ENCODE data around the gene PPP1R1B. TPM values are rescaled to one million over a fixed set of nuclear protein-coding genes. Genes with fewer than 3 reads are reported as not detected.

Gene PPP1R1B
- total RNA-seq, 4 donors from 2014 or later = 43.7 to 112 (median 70.4) TPM

- Histone ChIP-seq H3K9me3 (no peaks in the 10 kb centered on the region), H3K27ac (peak overlapping the region; percentile 70), H3K27me3 (no peaks in the 10 kb centered on the region), H3K4me1 (peaks cover 25% of the 10 kb centered on the region), H3K4me3 (peak overlapping the region; percentile 74), H3K36me3 (no peaks in the 10 kb centered on the region)
- TF ChIP-seq EP300 (IDR thresholded peaks at IDR 0.05) = no peak
- no peak for TF ChIP-seq POLR2AphosphoS5 (IDR thresholded peaks at IDR 0.05)
- no peak for TF ChIP-seq POLR2A (IDR thresholded peaks at IDR 0.05)
- TF ChIP-seq, protein P1, sequence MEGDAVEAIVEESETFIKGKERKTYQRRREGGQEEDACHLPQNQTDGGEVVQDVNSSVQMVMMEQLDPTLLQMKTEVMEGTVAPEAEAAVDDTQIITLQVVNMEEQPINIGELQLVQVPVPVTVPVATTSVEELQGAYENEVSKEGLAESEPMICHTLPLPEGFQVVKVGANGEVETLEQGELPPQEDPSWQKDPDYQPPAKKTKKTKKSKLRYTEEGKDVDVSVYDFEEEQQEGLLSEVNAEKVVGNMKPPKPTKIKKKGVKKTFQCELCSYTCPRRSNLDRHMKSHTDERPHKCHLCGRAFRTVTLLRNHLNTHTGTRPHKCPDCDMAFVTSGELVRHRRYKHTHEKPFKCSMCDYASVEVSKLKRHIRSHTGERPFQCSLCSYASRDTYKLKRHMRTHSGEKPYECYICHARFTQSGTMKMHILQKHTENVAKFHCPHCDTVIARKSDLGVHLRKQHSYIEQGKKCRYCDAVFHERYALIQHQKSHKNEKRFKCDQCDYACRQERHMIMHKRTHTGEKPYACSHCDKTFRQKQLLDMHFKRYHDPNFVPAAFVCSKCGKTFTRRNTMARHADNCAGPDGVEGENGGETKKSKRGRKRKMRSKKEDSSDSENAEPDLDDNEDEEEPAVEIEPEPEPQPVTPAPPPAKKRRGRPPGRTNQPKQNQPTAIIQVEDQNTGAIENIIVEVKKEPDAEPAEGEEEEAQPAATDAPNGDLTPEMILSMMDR (IDR thresholded peaks at IDR 0.05) = no peak
- WGBS = 3% methylated on average over 26 of the region's 33 CpGs
- DNase-seq (ENCODE audit: low spot score in 2 of 2) = no peak
These were observed 8.4 kb upstream of the PPP1R1B start for GRCh38 chr17:39618246-39618913.

DNA sequence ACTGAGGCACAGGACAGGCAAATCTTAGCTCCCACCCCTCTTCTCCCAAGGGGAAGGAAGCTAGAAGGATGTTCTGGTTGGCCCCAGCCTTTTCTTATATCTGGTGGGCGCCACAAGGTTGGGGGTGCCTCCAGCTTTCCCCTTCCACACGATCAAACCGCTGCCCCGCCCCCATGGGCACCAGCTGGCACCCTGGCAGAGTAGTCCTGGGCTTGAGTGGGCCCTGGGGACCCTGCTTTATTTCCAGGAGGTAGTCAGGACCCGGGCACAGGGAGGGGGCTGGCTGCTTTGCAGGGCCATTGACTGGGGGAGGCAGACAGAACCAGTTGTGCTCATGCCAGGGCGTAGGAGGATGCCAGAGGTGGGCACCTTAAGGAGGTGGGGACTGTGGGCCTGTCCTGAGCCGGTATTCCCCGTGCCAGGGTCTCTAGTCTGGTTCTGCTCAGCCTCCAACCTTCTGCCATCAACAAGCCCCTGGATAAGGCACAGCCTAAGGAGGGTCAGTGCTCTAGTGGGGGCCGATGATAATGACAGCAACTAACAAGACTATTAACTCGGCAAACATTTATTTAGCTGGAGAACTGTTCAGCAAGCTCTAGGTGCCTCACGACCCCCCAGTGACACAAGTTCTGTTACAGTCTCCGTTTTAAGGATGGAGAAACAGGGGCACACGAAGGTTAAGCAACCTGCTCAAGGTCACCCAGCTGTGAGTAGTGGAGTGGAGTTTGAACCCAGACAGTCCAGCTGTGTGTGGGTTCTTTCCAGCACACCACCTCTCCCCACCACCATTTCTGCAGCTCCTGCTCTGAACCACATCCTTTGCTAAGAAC lies 7.6 kb upstream of the PPP1R1B start:
- DNase-seq (ENCODE audit: low spot score in 2 of 2) = no peak
- H3K27ac ChIP-seq = no peak overlapping the region
- H3K4me1 ChIP-seq = peaks cover 32% of the 10 kb centered on the region
- H3K27me3 ChIP-seq = peaks cover 4% of the 10 kb centered on the region
- TF ChIP-seq, protein P1 (IDR thresholded peaks at IDR 0.05) = no peak
- TF ChIP-seq POLR2AphosphoS5 (IDR thresholded peaks at IDR 0.05) (no peak), EP300 (IDR thresholded peaks at IDR 0.05) (no peak), POLR2A (IDR thresholded peaks at IDR 0.05) (no peak)
- peak overlapping the region; percentile 74 for H3K4me3 ChIP-seq
- no peaks in the 10 kb centered on the region for H3K9me3 ChIP-seq
- no peaks in the 10 kb centered on the region for H3K36me3 ChIP-seq
- WGBS = 71% methylated on average over 6 of the region's 13 CpGs

GRCh38 chr17:39619786-39620101 lies 7.0 kb upstream of the PPP1R1B start:
- no peaks in the 10 kb centered on the region for H3K9me3 ChIP-seq
- H3K4me3 ChIP-seq = no peak overlapping the region
- no peak for TF ChIP-seq POLR2A (IDR thresholded peaks at IDR 0.05)
- no peak for TF ChIP-seq EP300 (IDR thresholded peaks at IDR 0.05)
- no peak for TF ChIP-seq POLR2AphosphoS5 (IDR thresholded peaks at IDR 0.05)
- TF ChIP-seq, protein P1 (IDR thresholded peaks at IDR 0.05) = no peak
- peaks cover 38% of the 10 kb centered on the region for H3K4me1 ChIP-seq
- WGBS = no CpG with 5 or more reads among the region's 1 CpG
- peaks cover 7% of the 10 kb centered on the region for H3K27me3 ChIP-seq
- no peak for DNase-seq (ENCODE audit: low spot score in 2 of 2)
- H3K27ac ChIP-seq = no peak overlapping the region
- H3K36me3 ChIP-seq = no peaks in the 10 kb centered on the region

- peaks cover 27% of the 10 kb centered on the region for H3K27me3 ChIP-seq
- WGBS = 8% methylated on average over 22 of the region's 26 CpGs
- no peak overlapping the region for H3K4me3 ChIP-seq
- no peaks in the 10 kb centered on the region for H3K36me3 ChIP-seq
- TF ChIP-seq EP300 (IDR thresholded peaks at IDR 0.05) = no peak
- TF ChIP-seq, protein P1 (IDR thresholded peaks at IDR 0.05) = peak; percentile 98 to 100
- peak in 1 of 3 donors; percentile 40 for TF ChIP-seq POLR2AphosphoS5 (IDR thresholded peaks at IDR 0.05)
- TF ChIP-seq POLR2A (IDR thresholded peaks at IDR 0.05) = no peak
- no peak overlapping the region for H3K27ac ChIP-seq
- peak; percentile 94 to 95 for DNase-seq (ENCODE audit: low spot score in 2 of 2)
- H3K4me1 ChIP-seq = peaks cover 58% of the 10 kb centered on the region
- H3K9me3 ChIP-seq = no peaks in the 10 kb centered on the region
These were observed 5.0 kb upstream of the PPP1R1B start for GRCh38 chr17:39621523-39622379.

All from suprapubic skin (tissue), 4 donors.